B cell (primary cell): ENCODE results near the gene SIRT7.

Experiments
- EZH2 ChIP-seq: IDR thresholded peaks from 2 replicates; pipeline ENCODE4 v1.6.1; 2012; ENCODE audit warnings: borderline replicate concordance, low read depth, mild to moderate bottlenecking, moderate library complexity, low read length; ENCODE audit not compliant: insufficient read depth, poor library complexity, severe bottlenecking
- TF ChIP-seq, protein P1 (sequence below): fragments of 200-600 bp; IDR thresholded peaks from one replicate; pipeline ENCODE4 v1.8.0; 2022; ENCODE audit warnings: antibody characterized with exemption, mild to moderate bottlenecking

DNA sequence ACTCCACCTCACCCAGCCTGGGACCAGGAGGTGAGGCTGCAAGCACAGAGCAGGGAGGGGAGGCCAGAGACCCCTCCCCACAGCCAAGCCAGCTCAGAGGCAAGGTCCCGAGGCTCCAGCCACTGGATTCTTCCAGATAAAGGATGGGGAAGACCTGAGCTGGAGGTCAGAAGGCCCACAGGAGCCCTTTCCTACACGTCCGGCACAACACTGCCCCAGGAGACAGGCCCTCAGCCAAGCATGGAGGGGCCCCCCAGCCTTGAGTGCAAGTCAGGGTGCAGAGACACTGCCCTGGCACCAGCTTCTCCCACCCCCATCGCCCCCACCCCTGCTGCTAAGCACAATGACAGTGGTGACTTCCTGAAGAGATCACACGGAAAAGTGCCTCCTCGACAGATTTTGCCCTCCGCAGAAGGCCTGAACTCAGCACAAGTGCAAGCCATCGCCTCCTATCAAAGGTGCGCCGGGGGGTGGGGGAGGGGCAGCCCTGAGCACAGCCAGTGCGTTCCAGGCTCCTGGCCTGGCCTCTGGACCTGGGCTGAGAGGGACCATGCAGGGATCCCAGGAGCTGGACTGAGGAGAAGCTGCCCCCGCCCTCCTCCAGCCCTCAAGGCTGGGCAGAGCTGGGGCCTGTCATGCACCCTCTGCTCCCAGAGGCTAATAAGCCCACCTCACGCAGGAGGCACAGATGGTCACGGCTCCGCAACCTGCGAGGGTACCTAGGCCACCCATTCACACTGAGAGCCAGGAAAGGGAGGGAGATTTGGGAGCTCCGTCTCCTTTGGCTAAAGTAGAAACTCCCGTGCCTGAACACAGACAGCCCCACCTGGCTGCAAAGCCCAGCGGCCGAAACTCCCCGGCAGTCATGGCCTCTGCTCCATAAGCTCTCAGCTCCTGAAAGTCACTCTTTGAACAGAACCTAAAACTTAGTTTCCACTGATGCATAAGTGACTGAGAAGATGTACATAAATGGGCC lies 6.9 kb upstream of the SIRT7 start:
- TF ChIP-seq, protein P1, sequence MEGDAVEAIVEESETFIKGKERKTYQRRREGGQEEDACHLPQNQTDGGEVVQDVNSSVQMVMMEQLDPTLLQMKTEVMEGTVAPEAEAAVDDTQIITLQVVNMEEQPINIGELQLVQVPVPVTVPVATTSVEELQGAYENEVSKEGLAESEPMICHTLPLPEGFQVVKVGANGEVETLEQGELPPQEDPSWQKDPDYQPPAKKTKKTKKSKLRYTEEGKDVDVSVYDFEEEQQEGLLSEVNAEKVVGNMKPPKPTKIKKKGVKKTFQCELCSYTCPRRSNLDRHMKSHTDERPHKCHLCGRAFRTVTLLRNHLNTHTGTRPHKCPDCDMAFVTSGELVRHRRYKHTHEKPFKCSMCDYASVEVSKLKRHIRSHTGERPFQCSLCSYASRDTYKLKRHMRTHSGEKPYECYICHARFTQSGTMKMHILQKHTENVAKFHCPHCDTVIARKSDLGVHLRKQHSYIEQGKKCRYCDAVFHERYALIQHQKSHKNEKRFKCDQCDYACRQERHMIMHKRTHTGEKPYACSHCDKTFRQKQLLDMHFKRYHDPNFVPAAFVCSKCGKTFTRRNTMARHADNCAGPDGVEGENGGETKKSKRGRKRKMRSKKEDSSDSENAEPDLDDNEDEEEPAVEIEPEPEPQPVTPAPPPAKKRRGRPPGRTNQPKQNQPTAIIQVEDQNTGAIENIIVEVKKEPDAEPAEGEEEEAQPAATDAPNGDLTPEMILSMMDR, result no peak
- no peak for TF ChIP-seq EZH2
